ENCODE measurements around the gene MRC1.

DNA sequence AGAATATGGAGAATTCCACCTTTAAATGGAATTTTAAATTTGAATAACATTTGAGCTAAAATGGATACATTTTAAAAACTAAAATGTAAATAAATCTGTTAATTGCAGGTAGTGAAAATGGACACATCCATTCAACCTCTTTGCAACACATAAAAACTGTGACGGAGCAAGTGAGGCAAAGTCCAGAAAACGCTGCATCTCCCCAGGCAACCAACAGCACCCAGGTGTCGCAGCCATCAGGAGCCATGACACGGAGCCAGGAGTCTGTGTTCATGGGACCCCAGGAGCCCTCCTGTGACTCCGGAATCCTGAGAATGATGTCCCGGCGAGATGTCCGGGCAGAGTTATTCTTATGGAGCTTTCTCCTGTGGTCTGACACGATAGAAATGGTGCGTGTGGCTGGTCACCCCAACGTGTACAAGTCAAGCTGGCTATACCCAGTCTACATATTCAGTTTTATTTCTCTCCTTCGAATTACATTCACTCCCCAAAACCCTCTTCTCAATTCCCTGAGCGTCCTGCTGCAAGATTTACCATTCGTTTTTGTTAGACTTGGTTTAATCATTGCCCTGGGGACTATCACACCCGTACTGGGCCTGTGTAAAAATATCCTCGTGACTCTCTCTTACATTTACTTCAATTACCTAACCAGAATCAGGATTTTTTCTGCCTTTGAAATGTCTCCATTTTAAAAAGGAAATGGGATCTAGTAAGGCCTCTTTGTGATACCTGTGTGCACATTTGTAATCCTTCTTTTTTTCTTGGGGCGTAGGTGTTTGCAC is 13.1 kb upstream of the MRC1 start:
- TF ChIP-seq POLR2A (IDR thresholded peaks at IDR 0.05; ENCODE audit: insufficient read depth in 1 of 2, low read depth in 2 of 2, low read length in 2 of 2) (no peak), ZNF510 (CRISPR knock-in tag; IDR thresholded peaks at IDR 0.05; ENCODE audit: low read depth) (no peak), NFIC (IDR thresholded peaks at IDR 0.05; ENCODE audit: low read length) (no peak), ZKSCAN8 (CRISPR knock-in tag; IDR thresholded peaks at IDR 0.05; ENCODE audit: borderline replicate concordance) (no peak), BRD4 (CRISPR knock-in tag; IDR thresholded peaks at IDR 0.05) (no peak), FOSL1 (CRISPR knock-in tag; IDR thresholded peaks at IDR 0.05; ENCODE audit: borderline replicate concordance) (no peak)
- TF ChIP-seq, protein P1, sequence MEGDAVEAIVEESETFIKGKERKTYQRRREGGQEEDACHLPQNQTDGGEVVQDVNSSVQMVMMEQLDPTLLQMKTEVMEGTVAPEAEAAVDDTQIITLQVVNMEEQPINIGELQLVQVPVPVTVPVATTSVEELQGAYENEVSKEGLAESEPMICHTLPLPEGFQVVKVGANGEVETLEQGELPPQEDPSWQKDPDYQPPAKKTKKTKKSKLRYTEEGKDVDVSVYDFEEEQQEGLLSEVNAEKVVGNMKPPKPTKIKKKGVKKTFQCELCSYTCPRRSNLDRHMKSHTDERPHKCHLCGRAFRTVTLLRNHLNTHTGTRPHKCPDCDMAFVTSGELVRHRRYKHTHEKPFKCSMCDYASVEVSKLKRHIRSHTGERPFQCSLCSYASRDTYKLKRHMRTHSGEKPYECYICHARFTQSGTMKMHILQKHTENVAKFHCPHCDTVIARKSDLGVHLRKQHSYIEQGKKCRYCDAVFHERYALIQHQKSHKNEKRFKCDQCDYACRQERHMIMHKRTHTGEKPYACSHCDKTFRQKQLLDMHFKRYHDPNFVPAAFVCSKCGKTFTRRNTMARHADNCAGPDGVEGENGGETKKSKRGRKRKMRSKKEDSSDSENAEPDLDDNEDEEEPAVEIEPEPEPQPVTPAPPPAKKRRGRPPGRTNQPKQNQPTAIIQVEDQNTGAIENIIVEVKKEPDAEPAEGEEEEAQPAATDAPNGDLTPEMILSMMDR (CRISPR knock-in tag; IDR thresholded peaks at IDR 0.05), result no peak

Measured in HepG2 (cell line).